GM20431 (cell line): ENCODE results near the gene TGFBI.

Experiments
- in situ Hi-C: fragments of 300-500 bp; cut with MseI, MboI; formaldehyde crosslinking; loops from one replicate; pipeline ENCODE4 v1.15.0; 2020; ENCODE audit warnings: low sequenced_read_pairs; ENCODE audit not compliant: unreplicated experiment

Gene TGFBI

DNA sequence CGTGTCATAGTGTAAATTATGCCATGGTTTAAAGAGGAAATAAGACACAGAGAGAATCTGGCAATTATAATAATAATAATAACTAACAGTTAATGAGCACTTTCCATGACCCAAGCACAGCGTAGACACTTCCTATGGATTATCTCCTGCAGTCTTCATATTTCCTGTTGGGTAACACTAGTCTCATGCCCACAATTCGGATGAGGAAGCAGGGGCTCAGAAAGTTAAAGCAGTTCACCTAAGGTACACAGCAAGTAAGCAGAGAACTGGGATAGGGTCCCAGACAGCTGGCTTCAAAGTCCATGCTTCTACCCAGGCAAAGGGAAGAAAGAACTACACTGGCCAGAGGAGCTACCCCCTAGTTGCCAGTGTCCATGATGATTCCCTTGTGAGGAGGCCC, 27.9 kb upstream of the TGFBI start:
- in situ Hi-C loops = no loop called here

DNA sequence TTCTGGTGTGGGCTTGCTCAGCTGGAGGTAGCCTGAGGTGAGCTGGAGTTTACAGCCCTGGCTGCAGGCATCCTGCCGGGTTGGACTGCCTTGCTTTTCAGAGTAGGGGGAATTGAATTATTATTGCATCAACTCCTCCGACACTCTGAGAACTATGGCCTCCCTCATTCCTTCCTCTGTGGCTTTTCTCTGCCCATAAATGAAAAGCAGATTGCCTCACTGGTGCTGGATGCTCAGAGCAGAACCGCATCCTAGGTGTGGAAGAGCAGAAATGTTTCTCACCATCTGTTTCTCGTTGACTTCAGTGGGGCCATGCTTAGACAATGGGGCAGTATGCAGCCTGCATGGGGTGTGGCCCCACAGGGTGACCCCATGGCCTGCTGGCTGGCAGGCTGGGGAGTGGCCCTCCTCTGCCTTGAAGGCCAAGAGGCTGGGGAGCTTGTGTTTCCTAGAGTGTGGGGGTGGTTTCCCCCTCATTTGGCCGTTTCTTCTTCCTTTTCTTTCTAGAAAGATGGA, 27.3 kb upstream of the TGFBI start:
- in situ Hi-C loops = no loop called here

GRCh38 chr5:136004436-136004835, 24.4 kb upstream of the TGFBI start:
- in situ Hi-C loops = no loop called here

- in situ Hi-C loops = no loop called here
Observed at GRCh38 chr5:136005476-136005875, 23.3 kb upstream of the TGFBI start.

DNA sequence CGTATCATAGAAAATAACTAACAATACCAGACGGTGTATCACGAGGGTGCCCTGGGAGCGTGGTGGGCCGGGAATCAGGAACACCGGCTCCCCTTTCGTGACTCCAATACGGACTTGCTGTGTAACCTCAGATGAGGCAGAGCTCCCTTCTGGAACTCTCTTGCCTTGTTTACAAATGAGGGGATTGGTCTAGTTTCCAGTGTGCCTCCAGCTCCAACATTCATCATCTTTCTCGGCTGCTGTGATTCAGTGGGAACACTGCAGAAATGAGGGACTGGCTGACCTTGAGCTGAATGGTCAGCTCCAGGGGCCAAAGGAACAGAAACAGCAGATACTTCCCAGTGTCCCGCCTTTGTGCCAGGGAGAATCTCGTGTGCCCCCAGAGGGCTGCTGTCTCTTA, 22.6 kb upstream of the TGFBI start:
- in situ Hi-C loops = no loop called here

DNA sequence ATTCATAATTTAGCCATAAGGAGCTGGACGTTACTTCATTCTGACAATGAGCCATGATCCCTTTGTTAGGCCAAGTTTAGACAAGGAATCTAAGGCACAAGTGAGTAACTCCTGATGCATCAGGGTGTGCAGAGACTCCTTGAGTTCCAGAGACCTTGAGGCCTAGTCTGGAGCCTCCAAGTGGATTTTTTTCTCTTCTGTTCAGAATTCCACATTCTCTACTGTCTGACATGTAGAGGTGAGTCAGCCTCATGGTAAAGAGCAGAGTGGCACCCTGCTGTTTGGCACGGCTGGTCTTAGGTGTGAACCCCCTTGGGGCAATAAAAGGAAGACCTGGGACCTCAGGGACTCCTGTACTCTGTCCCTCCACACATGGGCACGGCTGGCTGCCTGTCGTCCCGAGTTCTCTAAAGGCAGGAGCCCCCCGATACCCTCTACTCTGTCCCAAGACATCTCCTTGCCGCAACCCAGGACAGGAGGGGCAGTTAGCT, 22.0 kb upstream of the TGFBI start:
- in situ Hi-C loops = no loop called here

DNA sequence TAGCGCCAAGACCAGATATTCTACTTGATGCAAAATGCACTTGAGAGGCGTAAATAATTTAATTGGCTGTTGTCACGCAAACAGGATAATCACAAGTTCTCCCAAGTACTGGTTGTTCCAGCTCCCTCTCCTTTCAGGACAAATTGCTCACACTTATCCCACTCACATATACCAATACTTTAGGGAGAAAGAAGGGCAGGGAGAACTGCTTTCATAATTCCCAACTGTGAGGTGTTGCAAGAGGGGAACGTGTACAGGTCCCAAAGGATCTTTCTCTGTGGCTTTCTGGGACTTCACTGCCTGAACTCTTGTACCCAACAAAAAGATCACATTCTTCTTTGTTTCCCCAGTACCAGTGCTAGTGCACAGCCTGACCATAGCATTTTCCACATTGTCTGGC, 21.5 kb upstream of the TGFBI start:
- in situ Hi-C loops = no loop called here

DNA sequence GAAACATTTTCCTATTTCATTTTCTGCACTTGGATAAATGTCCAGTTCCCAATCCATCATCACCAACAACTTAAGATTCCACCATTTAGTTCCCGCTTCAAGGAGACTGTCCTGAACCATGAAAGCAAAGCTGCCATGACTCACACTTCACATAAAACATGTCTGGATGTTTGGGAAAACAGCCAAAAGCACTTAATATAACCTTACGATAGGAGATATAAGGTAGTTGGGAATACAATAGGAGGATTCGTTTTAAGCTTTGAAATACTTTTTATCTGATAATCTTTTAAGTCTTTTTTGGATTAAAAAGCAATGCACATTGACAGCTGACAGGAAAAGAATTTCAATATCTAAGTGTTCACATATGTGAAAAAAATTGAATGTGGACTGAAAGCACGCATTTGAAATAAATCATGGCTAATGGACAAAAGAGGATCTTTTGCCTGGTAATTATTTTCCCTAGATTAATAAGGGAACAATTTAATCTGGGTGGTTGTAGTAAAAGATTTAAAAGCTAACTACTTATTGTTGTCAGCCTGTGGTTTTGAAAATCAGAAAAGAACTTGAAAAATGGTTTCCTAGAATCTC, 17.3 kb upstream of the TGFBI start:
- in situ Hi-C loops = no loop called here

GRCh38 chr5:136012041-136012804, 16.6 kb upstream of the TGFBI start:
- in situ Hi-C loops = no loop called here

DNA sequence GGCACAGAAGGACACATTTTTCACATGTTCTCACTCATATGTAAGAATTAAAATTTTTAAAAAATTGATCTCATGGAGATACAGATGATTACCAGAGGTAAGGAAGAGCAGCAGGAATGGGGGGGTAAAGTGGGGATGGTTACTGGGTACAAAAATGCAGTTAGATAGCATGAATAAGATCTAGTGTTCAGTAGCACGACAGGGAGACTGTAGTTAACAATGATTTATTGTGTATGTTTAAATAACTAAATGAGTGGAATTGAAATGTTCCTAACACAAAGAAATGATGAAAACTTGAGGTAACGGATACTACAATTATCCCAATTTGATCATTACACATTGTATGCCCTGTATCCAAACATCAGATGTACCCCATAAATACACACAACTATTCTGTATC, 15.2 kb upstream of the TGFBI start:
- in situ Hi-C loops = no loop called here

- in situ Hi-C loops = no loop called here
Observed at GRCh38 chr5:136014049-136015002, 14.5 kb upstream of the TGFBI start.

DNA sequence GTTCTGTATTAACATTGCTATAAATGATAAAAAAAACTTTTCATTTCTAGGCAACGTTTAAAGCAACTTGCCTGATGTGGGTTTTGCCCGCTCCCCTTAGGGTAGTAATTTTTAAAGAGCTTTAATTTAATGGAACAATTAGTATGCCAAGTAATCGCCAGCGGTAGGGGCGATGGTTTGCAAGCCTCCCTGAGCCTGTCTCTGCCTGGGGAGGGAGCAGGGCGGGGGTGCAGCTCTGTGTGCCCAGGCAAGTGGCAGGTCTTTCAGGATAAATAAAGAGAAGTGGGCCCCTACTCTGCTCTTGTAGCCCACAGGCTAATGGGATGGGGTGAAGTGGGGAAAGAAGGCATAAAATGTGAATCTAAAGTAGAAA, 13.8 kb upstream of the TGFBI start:
- in situ Hi-C loops = no loop called here

DNA sequence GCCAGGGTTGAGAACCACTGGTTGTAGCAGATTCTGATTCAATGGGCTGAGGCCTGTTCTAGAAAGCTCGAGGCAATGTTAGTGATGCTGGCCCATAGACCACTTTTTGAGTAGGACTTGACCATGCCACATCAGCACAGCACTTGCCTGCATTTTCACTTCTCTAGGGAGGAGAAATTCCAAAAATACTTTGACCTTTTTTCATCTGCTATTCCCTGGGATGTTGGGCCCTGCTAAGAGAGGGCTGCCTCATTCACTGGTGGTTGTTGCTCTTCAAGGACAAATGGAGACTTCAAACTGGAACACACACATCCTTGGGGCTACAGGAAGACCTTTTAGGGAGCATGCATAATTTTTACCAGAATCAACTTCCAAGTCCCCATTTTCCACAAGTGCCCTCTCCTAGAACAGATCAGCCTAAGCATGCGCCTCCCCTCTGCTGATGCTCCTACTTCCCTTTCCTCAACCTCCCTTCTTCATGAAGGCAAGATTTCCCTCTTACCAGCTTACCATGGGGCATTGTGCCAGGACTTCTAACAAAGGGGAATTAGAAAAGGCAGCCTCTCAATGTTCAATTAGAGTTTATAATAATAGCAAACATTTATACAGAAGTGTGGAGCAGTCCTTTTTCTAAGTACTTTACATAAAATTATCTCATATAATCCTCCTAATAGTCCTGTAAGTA, 12.7 kb upstream of the TGFBI start:
- in situ Hi-C loops = no loop called here

DNA sequence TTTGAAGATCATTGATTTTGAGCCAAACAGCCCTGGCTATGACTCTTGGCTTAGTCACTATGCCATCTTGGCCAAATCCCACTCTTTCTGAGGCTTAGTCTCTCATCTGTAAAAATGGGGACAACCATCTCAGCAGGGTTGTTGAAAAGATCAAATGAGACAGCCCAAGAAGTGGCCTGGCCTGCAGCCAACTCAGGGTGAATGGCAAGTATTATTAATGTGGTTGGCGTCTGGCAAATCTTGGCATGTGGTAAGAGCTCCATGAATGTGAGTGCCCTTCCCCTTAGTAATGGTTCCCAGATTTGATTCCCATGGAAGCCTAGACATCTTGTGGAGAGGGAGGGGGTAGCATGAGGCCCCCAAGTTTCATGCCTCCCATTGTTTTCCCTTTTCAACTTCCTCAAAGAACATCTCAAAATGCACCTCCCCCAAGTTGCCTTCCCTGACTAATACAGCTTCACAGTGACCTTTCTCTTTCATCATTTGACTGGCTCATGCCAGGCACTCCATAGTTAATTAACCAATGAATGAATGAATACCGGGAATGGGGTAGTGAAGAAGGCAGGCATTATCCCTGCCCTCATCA, 11.8 kb upstream of the TGFBI start:
- in situ Hi-C loops = no loop called here

DNA sequence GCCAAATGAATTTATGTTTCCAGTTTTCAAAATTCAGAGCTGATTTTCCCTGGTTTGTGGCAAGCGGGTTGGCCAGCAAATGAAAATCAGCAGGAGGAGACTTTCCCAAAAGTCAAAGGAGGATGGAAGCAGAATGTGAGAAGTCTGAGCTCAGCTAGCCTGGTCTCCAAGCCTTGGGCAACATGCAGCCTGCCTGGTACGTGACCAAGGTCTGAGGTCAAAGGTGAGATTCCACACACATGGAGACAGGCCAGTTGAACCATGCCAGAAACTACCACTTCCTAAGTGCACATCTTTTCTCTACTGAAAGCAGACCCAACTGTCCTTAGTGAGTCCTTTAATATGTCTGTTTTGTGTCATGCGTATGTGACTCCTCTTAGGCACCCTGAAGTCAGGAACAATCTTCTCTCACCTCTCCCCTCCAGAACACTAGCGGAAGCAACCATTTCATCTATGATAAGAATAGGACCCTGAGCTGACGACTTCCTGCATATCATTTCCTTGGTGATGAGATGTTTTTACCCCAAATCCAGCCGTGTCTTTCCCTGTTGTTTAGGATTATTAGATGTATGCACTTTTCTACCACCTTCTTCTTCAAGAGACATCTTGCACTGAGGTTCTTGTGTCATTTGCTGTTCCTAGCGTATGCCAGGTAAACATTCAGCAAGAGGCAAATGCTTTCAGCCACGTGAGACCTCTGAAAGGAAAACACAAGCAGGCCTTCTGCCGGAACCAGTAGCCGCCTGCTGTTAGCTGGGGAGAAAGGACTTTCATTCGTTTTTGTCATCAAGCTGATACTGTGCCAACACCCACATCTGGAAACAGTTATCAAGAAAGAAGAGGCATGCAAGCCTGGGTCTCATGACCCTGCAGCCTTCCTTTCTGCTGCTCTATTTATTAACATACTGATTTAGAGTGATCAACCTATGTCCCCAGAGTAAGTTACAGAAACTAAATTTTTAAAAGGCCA, 9.7 kb upstream of the TGFBI start:
- in situ Hi-C loops = no loop called here

DNA sequence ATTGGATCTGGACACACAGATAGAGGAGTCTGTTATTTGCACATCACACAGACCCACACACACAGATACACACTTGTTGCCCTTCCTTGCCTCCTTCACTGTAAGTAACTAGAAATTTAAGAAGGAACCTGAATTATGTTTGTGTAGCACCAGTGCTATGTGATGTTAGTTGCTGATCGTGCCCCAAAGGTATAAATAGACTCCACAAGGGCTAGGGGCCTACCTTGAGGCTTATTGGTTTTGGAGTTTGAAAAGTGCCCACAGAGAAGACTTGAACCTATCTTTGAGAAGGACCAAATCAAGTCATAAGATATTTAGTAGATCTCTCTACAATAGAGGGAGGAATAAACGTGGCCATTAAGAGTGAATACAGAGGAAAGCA, 8.8 kb upstream of the TGFBI start:
- in situ Hi-C loops = no loop called here

- in situ Hi-C loops = no loop called here
Observed at GRCh38 chr5:136020383-136021015, 8.3 kb upstream of the TGFBI start.

DNA sequence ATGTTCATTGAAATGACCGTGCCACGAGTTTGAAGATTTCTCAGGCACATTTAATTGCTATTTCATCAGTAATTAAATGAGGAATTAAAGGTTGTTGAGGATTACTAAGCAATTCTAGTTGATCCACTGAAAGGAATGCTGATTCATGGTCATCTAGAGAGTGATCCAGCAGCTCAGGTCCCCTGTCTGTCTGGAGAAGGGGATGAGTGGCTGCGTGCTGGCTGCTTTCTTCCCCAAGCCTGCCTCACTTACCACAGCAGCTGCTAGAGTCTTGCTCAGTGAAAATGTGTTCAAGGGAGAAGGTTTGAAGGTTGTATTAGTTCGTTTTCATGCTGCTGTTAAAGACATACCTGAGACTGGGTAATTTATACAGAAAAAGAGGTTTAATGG, 7.8 kb upstream of the TGFBI start:
- in situ Hi-C loops = no loop called here
